Breast epithelium (tissue), 4 donors: ENCODE results near the gene SERPINB13. TPM values are rescaled to one million over a fixed set of nuclear protein-coding genes. Genes with fewer than 3 reads are reported as not detected.

ENCODE experiments used
- DNase-seq, 2 donors: peaks; one replicate each; pipeline ENCODE4 v3.0.0-alpha.2; 2019; ENCODE audit warnings: low spot score in 2 of 2
- H3K27ac ChIP-seq, 2 donors: fragments of 200-600 bp; sonication (generic) in 1 of 2; one replicate each; pipeline ENCODE4 v1.5.1; 2016 to 2019; ENCODE audit warnings: mild to moderate bottlenecking in 1 of 2
- H3K27me3 ChIP-seq, 2 donors: fragments of 200-600 bp; sonication (generic) in 1 of 2; one replicate each; pipeline versions ENCODE4 v1.5.1 to v1.6.0; 2017 to 2019; ENCODE audit warnings: control low read depth in 1 of 2, mild to moderate bottlenecking in 1 of 2
- H3K36me3 ChIP-seq: fragments of 200-600 bp; one replicate; pipeline ENCODE4 v1.5.1; 2019
- H3K4me1 ChIP-seq, 2 donors: fragments of 200-600 bp; sonication (generic); one replicate each; pipeline ENCODE4 v1.5.1; 2016 to 2019; ENCODE audit warnings: control low read depth in 1 of 2
- H3K4me3 ChIP-seq, 3 donors: fragments of 200-600 bp; sonication (generic); 1 replicate in 2 of 3; 2 replicates in 1 of 3; pipeline ENCODE4 v1.5.1; 2016 to 2019; ENCODE audit warnings: mild to moderate bottlenecking in 3 of 3, moderate library complexity in 2 of 3
- H3K9me3 ChIP-seq, 2 donors: fragments of 200-600 bp; sonication (generic) in 1 of 2; one replicate each; pipeline ENCODE4 v1.5.1; 2016 to 2019; ENCODE audit warnings: control low read depth in 1 of 2
- POLR2A ChIP-seq: fragments of 450-650 bp; IDR thresholded peaks from one replicate; pipeline ENCODE4 v1.6.1; 2016; ENCODE audit warnings: antibody characterized with exemption, mild to moderate bottlenecking, moderate library complexity
- POLR2AphosphoS5 ChIP-seq, 3 donors: sonication (generic); formaldehyde crosslinking; IDR thresholded peaks; one replicate each; pipeline ENCODE4 v1.6.1; 2017; ENCODE audit warnings: antibody characterized with exemption in 3 of 3
- intact Hi-C: fragments of 100-400 bp; cut with DNase I; formaldehyde crosslinking; loops from one replicate; pipeline ENCODE4 v1.15.1; 2023; ENCODE audit warnings: low total_unique reads
- total RNA-seq, 3 donors: library from RNA; depleted of rRNA; stranded (reverse); fragments of >200 nt; gene quantifications; one replicate each; pipeline ENCODE4 v1.1.0, GENCODE V29; 2016
- TF ChIP-seq, protein P1 (sequence below), 3 donors: fragments of 450-650 bp; IDR thresholded peaks; one replicate each; pipeline ENCODE4 v1.5.1; 2016 to 2017; ENCODE audit warnings: antibody characterized with exemption in 3 of 3, mild to moderate bottlenecking in 3 of 3, moderate library complexity in 3 of 3

The SERPINB13 gene
- total RNA-seq, 3 donors from 2014 or later = not detected

DNA sequence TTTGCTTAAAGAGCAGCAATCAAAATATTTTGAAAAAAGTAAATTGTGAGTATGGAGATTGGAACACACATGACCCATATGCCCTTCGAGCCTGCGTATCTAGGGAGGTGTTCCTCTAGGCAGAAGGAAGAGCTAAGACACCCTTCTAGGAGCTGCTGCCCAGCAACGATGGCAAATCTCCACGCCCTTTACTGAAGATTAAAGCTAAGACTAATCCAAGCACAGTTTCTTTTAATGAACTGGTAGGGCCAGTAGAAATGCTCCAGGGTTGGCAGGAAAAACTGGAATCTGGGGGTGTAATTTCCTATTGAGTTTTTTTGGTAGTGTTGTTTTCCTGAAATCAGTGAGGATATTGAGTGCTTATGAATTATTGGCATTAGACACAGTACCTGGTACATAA is 712 bp upstream of the SERPINB13 start:
- no peaks in the 10 kb centered on the region for H3K36me3 ChIP-seq
- no peak overlapping the region for H3K27ac ChIP-seq
- H3K27me3 ChIP-seq = no peaks in the 10 kb centered on the region
- TF ChIP-seq POLR2A (no peak), POLR2AphosphoS5 (IDR thresholded peaks at IDR 0.05) (no peak)
- TF ChIP-seq, protein P1, sequence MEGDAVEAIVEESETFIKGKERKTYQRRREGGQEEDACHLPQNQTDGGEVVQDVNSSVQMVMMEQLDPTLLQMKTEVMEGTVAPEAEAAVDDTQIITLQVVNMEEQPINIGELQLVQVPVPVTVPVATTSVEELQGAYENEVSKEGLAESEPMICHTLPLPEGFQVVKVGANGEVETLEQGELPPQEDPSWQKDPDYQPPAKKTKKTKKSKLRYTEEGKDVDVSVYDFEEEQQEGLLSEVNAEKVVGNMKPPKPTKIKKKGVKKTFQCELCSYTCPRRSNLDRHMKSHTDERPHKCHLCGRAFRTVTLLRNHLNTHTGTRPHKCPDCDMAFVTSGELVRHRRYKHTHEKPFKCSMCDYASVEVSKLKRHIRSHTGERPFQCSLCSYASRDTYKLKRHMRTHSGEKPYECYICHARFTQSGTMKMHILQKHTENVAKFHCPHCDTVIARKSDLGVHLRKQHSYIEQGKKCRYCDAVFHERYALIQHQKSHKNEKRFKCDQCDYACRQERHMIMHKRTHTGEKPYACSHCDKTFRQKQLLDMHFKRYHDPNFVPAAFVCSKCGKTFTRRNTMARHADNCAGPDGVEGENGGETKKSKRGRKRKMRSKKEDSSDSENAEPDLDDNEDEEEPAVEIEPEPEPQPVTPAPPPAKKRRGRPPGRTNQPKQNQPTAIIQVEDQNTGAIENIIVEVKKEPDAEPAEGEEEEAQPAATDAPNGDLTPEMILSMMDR (IDR thresholded peaks at IDR 0.05) = no peak
- DNase-seq = no peak
- H3K4me1 ChIP-seq = no peaks in the 10 kb centered on the region
- intact Hi-C loops = no loop called here
- H3K4me3 ChIP-seq = no peak overlapping the region
- H3K9me3 ChIP-seq = no peaks in the 10 kb centered on the region

DNA sequence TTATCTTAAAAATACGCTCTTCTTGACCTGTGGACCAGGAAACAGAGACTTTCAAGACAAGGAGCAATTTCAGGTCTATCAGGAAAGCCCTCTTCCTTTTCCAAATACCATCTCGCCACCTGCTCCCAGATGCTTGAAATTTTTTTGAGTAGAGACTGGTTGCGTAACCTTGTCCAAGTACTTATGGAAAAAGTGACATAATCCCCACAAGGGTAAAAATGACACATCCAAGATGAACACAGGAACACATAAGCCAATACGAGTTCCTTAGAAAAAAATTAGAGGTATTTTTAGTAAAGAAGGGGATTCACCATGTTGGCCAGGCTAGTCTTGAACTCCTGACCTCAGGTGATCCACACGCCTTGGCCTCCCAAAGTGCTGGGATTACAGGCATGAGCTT is 1.8 kb downstream of the SERPINB13 start:
- Histone ChIP-seq H3K4me1 (no peaks in the 10 kb centered on the region), H3K27me3 (no peaks in the 10 kb centered on the region), H3K4me3 (no peak overlapping the region), H3K36me3 (no peaks in the 10 kb centered on the region), H3K27ac (no peak overlapping the region), H3K9me3 (no peaks in the 10 kb centered on the region)
- no peak for DNase-seq
- TF ChIP-seq, protein P1 (IDR thresholded peaks at IDR 0.05) = no peak
- TF ChIP-seq POLR2AphosphoS5 (IDR thresholded peaks at IDR 0.05) = no peak
- no peak for TF ChIP-seq POLR2A
- intact Hi-C loops = no loop called here

DNA sequence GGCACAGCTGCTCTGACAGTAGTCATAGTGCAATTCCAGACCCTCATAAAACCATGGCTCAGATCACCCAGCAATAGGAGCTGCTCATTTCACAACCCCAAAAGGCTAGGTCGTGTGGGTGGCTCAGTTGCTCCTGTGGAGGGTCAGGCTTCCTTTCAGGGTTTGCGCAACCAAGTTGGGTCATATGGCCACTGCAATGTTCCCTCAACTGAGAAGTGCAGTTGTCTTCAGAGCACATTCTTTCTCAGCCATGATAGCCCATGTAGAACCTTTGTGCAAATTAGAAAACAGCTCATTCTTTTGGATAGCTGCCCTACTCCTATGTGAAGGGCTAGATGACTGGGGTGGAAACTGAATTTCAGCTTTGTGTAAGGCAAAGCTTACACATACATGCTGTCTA is 3.2 kb downstream of the SERPINB13 start:
- intact Hi-C loops = no loop called here

DNA sequence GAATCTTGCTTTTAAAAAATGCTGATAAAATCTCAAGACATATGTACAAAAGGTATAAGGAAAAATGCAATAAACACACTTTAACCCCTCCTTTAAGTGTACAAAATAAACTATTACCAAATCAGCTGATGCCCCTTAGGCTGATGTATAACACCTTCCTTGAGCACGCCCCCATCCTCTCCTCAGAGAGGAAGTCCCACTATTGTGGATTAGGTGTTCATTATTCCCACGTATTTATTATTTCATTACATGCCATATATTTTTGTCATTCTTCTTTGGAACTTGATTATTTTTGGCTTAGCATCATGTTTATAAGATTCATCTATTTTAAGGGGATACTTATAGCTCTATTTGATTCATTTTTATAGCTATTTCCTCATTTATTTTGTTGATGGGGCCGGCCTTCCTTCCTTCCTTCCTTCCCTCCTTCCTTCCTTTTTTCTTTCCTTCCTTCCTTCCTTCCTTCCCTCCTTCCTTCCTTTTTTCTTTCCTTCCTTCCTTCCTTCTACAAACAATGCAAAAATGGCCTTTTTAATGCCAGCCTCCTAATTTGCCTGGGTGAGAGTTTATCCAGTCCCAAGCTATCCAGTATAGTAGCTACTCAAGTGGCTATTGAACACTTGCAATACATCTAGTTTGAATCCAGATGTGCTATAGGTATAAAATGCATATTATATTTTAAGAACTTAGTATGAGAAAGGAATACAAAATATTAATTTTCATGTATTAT is 4.0 kb downstream of the SERPINB13 start:
- Histone ChIP-seq H3K4me3 (no peak overlapping the region), H3K36me3 (no peaks in the 10 kb centered on the region), H3K9me3 (no peaks in the 10 kb centered on the region), H3K27ac (no peak overlapping the region), H3K4me1 (no peaks in the 10 kb centered on the region), H3K27me3 (no peaks in the 10 kb centered on the region)
- DNase-seq = no peak
- TF ChIP-seq, protein P1 (IDR thresholded peaks at IDR 0.05) = no peak
- TF ChIP-seq POLR2AphosphoS5 (IDR thresholded peaks at IDR 0.05) (no peak), POLR2A (no peak)
- intact Hi-C loops = no loop called here

More for the DNA sequence above, 3.2 kb downstream of the SERPINB13 start:
- H3K27me3 ChIP-seq = no peaks in the 10 kb centered on the region
- TF ChIP-seq POLR2A (no peak), POLR2AphosphoS5 (IDR thresholded peaks at IDR 0.05) (no peak)
- TF ChIP-seq, protein P1 (IDR thresholded peaks at IDR 0.05) = no peak
- H3K4me3 ChIP-seq = no peak overlapping the region
- no peaks in the 10 kb centered on the region for H3K4me1 ChIP-seq
- H3K36me3 ChIP-seq = no peaks in the 10 kb centered on the region
- no peak overlapping the region for H3K27ac ChIP-seq
- DNase-seq = no peak
- no peaks in the 10 kb centered on the region for H3K9me3 ChIP-seq

DNA sequence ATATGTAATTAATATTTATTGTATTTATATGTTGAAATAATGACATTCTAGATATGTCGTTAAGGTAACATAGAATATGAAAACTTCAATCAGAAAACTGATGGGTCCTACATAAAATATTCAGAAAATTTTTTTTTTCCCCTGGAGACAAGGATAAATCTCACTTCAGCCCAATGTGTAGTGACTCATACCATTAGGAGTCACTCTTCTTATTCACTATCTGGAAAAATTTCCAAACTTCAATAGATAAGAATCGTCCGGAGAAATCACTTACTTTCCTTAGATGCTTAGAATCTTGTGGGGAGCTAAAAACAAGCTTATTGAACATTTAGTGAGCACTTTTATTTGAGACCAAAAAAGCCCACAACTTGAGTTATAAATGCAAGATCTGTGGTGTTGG is 4.6 kb downstream of the SERPINB13 start:
- H3K4me1 ChIP-seq = no peaks in the 10 kb centered on the region
- no peak overlapping the region for H3K27ac ChIP-seq
- intact Hi-C loops = no loop called here

More for the DNA sequence above, 4.6 kb downstream of the SERPINB13 start:
- Histone ChIP-seq H3K36me3 (no peaks in the 10 kb centered on the region), H3K9me3 (no peaks in the 10 kb centered on the region), H3K4me3 (no peak overlapping the region), H3K27me3 (no peaks in the 10 kb centered on the region)
- no peak for TF ChIP-seq POLR2AphosphoS5 (IDR thresholded peaks at IDR 0.05)
- TF ChIP-seq, protein P1 (IDR thresholded peaks at IDR 0.05) = no peak
- no peak for TF ChIP-seq POLR2A
- DNase-seq = no peak
